ENCODE results near the gene ZCCHC14.
"Not testable (repeated sequence)": the region's sequence is repeated elsewhere in the genome, so short reads cannot be mapped to it uniquely, and the experiment has no call there.

The ZCCHC14 gene

DNA sequence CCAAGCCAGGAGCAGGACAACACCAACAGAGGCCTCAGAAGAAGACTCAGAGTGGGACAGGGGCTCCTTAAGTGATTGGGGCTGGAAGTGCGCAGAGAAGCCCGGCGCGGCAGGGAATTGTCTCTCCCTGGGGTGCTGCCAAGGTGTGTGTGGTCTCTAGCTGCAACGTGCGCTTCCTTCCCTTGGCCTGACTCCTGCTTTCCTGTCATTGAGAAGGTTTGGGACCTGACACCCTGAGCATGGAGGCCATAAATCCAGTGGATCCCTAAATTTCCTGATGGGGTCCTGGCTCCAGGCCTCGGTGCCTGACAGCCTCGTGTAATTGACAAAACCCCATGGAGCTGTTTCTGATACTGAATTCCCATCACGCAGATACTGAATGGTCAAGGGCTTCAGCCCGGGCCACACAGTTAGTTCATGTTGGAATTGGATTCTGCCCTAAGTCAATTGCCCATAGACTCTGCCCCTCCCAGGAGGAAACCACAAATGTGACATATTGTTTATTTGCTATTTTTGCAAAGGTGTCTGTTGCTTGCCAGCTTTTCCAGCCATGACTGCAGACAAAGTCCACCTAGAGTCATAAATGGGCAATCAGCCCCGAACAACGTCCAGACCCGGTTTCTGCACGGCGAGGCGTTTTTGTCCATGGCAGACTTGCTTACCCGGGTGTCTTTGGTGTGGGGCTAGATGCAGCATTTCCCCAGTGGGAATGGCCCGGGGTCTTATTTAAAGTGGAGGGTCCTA lies 4.4 kb upstream of the ZCCHC14 start:
- not testable (repeated sequence) for DNase-seq (ENCODE audit: low read depth)

DNA sequence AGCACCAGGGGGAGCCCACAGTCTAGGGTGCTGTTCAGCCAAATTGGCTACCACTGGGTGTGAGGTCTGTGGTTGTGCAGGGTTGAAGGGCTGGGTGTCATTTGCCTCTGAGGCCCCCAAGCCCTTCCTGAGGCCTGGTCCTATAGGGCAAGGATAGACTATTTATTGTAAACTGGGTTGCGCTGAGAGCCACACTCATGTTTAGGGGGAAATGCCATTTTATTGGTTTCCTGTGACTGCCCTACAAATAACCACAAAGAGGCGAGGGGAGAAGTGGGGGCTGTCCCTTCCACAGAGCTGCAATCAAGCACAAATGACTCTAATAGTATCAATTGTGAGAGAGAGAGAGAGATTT lies 3.6 kb upstream of the ZCCHC14 start:
- no peak for DNase-seq (ENCODE audit: low read depth)

DNA sequence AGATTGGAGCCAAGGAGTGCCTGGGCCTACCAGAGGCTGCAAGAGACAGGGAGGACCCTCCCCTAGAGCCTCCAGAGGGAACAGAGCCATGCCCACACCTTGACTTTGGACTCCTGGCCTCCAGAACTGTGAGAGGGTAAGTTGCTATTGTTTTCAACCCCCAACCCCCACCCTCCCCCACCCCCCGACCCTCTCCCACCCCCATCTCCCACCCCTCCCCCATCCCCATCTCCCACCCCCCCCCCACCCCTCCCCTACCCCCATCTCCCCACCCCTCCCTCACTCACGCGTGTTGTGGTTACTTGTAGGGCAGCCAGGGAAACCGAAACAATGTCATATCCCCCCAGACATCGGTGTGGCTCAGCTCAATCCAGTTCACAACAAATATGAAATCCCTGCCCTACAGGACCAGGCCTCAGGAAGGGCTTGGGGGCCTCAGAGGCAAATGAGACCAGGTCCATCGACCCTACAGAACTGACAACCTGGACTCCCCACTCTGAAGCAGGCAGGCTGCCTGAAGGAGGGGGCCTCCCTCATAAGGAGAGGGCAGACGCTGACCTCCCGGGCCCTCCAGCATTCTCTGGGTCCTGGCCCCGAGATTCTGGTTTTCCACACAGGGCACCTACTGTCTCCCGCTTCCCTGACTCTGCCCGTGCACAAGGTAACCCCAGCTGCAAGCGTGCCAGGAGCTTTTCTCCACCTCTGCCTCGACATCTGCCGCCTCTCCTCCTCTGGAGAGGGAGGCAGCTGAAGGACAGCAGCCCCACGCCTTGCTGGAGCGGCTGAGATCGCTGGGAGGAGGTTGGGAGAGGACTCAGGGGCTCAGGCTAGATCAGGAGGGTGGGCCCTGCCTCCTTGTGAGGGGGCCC lies 3.0 kb upstream of the ZCCHC14 start:
- DNase-seq (ENCODE audit: low read depth), result no peak

DNA sequence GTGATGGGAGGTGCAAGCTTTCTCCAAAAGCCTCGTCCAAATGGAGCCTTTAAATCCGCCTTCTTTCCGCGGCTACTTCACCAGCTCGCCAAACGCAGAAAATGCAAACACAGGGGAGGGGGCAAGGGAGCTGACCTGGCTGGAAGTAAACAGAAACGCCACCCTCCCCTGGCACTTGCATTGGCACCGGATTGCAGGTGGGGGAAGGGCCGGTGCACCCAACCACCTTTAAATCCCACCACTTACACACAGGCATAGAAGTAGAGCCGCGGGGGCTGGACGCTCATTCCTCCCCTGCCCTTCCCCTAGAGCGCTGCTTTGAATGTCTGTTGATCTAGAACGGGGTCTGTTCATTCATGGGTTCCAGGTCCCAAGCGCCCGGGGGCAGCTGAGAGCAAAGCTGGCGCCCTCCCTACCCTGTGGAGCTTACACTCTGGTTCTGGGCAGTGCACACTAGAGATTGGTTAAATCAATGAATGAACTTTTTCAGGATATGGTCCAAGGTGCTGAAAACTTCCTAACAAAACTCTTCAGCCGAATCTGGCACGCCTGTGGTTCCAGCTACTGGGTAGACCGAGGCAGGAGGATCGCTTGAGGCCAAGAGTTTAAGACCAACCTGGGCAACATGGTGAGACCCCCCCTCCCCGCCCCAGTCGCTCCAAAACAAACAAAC lies 920 bp upstream of the ZCCHC14 start:
- DNase-seq (ENCODE audit: low read depth), result no peak

DNA sequence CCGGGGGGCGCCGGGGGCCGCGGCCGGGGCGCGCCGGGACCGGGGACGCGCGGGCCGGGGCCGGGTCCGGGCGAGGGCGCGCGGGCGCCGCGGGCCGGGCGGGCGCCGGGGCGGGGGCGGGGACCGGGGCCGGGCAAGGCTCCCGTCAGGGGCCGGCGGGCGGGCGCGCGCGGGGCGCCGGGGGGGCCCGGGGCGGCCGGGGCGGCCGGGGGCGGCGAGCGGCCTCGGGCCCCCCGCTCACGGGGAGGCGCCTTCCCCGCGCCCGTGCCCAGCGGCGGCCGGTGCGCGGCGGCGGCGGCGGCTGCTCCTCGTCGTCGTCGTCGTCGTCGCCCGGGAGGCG lies 563 bp downstream of the ZCCHC14 start:
- no peak for DNase-seq (ENCODE audit: low read depth)

DNA sequence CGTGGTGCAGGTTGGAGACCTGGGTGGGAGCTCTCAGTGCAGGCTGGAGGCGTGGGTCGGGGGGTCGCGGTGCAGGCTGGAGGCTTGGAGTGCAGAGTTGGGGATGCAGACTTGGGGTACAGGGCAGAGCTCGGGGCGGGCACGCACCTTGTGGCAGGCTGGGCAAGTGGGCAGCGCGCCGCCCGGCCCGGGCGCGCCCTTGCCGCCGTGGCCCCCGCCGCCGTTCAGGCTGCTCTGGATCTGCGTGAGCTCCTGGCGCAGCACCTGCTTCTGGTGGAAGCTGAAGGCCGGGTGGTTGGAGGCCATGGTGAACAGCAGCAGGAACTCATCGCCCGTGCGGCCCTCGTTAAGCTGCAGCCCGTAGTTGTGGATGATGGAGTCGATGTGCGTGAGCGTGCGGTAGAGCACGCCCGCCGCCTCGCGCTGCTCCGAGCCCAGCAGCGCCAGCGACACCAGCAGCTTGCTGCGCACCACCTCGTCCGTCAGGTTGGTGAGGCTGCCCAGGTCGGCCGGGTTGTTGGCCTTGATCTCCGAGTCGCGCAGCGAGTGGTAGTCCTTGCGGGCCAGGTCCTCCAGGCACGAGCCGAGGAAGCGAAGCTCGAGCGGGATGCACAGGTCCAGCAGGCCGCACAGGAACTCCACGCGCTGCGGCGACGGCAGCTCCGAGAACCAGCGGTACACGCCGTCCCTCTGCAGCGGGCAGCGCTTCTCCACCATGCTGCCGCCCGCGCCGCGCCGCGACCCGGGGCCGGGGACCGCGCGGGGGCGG lies 1.1 kb downstream of the ZCCHC14 start:
- DNase-seq (ENCODE audit: low read depth), result no peak

DNA sequence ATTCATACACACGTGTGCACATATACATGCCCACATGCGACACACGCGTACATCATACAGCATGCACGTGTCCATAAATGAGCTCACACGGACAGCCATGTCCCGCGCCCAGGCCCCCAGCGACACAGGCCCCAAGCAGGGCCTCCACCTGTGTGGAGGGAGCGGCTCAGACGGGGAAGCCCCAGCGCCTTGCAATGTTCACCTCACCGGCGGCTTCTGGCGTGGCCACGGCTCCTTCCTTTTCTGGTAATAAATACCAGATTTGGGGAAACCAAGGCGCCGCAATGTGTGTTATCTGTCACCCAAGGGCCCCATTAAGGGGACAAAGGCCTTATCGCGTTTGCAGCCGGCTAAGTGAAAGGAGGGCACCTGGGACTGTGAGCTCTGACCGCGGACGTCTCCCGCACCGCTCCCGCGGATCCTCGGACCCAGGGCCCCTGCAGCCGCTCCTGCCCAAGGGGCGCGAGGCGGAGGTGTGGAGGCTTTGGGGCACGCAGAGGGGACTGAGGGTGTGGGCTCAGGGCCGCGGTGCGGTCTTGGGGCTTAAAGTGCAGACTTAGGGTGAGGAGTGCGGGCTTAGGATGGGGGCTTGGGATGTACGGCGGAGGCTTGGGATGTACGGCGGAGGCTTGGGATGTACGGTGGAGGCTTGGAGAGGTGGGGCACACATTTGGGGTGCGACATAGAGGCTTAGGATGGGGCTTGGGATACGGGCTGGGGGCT lies 1.9 kb downstream of the ZCCHC14 start:
- DNase-seq (ENCODE audit: low read depth), result not testable (repeated sequence)

DNA sequence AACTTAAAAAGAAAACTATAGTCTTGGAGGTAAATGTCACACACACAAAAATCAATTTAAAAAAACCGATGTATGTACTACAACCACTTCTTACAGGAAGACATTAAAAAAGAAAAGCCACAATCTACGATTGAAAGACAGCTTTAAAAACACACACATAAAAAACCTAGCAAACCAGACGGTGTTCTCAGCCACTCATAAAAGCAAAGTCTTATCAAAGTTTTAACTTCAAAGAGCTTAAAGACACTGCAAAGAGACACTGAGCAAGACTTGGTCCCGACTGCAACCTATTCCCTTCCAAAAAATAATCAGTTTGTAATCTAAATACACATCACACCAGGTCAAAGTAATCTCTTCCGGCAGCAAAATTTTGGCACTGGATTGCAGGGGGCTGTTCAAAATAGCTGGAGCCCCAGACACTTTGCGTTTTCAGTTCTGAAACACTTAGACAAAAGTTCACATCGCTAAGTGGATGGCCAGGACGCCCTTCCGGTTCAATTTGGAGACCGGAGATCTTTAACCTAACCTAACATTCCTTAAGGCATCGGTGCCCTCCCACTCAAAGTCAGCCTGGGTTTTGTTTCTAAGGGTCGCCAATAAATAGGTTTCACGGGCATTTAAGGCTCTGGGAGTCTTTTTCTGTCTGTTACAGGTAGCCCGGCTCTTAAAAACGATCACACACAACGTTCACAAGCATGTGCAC lies 2.6 kb downstream of the ZCCHC14 start:
- no peak for DNase-seq (ENCODE audit: low read depth)

DNA sequence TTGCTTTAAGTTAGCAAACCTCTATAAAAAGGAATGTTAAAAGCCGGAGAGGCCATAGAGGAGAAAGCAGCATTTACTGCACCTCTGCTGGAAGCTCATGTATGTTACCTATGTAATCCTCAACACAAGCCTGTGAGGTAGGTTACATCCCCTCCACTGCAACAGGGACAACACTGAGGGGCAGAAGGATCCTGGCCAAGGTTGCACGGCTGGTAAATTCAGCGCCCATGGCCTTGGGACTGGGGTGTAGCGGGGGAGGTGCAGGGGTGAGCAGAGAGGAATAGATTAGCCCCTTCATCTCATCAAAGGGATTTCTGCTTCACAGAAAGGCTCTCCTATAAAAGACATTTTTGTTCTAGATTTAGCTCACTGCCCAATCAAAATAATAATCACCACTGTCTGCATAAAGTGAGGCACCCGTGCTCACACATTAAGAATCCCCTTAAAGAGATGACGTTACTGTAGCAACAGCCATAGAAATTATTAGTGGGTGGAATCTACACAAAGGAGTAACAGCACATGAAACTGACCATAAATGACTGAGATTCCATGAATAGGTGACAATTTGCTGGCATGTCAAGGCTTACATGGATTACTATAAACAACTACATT lies 3.3 kb downstream of the ZCCHC14 start:
- no peak for DNase-seq (ENCODE audit: low read depth)

DNA sequence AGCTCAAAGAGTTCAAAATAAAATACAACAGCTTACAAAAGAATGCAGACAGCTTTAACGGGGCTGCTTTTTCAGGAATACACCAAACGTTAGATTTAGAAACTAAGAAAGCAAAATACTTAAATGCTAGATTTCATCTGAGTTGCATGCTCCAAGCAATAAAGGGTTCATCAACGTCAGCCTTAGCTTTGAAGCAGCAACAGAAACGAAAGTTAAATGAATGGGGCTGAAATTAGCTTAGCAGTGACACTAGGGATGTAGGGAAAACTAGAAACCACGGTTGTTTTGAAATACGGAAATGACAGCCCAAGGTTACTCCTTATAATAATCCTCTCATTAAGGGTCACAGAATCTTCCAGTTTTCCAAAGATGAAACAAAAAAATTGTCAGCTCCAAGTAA lies 3.9 kb downstream of the ZCCHC14 start:
- DNase-seq (ENCODE audit: low read depth), result not testable (repeated sequence)

DNA sequence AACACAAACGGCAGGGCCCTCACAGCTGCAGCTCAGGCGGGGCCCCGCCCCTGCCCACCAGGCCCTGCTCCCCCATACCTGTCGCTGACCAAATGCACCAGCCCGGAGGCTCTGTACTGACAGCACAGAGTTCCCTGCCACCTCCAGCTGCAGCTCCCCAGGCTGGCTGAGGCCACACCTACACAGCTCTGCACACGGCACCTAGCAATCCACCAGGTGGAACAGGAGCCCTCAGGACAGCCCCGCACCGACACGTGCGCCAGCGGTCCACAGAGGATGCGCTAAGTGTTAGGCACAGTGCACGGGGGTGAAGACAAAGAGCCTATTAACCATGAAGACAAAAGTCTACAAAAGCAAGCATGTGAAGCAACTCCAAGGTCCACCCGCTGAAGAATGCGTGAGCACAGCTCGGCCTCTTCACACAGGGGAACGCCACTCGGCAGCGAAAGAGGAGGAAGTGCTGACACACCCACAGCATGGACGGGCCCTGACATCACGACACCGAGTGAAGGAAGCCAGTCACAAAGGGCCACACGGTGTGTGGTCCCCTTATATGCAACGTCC lies 5.4 kb downstream of the ZCCHC14 start:
- no peak for DNase-seq (ENCODE audit: low read depth)

DNA sequence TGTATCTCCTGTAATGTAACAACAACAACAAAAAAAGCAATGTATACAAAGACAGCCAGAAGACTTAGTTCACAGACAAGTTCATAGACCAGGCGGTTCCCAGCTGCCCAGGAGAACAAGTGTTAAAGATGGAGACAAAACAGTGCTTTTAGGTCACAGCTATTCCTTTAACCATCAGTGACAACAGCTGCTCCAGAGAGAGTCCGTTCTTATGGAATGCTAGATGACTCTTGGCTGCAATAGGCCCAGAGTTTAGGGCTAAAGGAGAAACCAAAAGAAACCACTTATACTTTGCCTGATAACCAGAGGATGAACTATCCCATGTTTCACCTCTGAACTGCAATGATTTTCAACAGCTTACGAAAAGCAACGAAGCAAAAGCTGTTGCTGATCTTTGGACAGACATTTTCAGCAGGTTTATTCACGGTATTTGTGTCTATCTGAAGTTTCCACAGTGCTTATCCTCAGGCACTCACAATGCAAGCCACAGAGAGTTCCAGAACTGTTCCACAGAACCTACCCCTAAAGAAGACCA lies 6.0 kb downstream of the ZCCHC14 start:
- DNase-seq (ENCODE audit: low read depth), result no peak

DNA sequence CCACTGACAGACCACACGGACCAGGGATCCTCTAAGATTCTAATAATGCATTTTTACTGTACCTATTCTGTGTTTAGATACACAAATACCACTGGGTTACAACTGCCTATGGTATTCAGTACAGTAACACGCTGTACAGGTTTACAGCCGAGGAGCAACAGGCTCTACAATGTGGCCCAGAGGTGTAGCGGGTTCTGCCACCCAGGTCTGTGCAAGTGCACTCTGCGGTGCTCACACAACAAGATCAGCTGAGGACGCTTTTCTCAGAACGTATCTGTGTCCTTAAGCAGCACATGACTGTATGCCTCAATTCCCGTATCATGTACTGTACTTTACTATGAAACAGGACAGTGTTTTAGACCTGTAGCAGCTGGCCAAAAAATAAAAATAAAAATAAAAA lies 6.5 kb downstream of the ZCCHC14 start:
- DNase-seq (ENCODE audit: low read depth), result no peak

DNA sequence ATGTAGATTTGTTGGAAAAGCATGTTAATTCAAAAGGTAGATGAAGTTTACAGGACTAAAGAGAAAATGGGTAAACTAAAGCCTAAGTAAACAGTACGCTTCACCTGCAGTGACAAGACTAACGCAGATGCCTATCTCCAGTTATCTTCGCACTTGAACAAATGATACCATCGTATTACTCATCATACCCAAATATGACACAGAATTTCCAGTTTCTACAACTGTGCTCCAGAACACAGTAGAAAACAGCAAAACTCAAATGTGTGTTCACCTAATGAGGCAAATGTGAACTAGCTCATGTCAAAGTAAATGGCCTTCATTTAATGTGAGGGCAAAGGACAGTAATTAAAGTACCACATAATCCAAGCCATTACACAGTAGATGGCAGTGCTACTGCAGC lies 7.0 kb downstream of the ZCCHC14 start:
- DNase-seq (ENCODE audit: low read depth), result not testable (repeated sequence)

DNA sequence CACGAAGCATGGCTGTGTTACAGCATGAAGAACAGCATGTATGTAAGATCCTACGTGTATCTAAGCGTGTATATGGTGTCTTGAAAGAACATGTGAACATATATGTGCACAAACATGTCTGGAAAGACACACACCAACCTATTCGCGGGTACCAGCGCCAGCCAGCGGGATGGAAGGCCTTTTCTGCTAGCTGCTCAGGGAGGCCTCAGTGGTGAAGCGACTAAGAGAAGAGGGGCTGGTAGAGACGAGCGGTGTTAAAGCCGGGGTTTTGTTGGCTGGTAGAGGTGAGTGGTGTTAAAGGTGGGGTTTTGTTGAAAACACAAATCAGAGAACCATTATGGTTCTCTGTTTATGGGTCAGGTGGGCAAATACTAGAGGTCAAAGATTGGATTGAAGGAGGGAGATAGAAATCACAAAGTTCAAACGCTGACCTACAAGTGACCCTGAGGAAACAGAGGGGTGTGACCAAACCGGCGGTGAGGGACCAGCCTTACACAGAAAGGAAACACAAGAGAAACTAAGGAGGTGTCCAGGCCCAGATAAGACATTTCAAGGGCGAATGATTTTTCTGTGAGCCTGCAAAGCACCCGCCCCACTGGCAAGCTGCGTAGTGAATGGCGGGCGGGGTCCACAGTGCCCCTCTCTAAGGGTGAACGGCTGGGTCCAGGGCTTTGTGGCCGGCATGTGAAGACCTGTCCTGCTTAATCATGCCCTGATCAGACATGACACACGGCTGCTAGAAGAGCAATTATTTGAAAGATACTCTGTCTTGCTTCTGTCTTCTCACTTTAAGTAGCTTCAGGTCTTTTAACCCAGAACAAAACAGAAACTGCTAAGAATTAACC lies 8.1 kb downstream of the ZCCHC14 start:
- no peak for DNase-seq (ENCODE audit: low read depth)

DNA sequence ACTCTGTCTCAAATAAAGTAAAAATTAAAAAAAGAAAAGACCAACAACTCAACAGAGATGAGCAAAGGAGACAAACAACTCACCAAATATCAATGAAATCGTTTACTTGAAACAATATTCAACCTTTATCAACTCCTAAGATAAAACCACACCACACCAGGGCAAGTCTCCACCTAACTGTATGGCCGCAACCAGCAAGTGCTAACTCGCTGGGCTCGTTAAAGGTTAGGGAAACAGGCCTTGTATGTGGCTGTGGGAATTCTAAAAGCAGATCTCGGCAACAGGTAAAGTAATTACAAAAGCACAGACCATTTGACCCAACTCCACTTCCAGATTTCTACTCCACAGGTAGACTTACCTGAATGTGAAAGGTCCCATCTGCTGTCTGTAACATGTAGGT lies 9.3 kb downstream of the ZCCHC14 start:
- no peak for DNase-seq (ENCODE audit: low read depth)

DNA sequence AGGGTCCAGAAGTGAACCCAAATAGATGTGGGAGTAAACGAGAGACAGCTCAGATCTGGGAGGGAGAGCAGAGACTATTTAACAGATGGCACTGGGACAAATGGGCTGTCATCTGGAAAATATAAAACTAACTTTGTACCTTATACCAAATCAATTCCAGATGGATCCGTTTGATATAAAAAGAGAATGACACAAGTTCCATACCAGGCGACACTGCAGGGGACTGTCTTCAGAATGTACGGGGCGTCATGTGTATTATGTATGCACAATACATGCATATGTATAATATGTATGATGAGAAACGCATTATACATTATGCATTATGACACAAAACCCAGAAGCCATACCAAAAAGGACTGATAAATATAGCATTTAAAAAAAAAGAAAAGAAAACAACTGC lies 10.2 kb downstream of the ZCCHC14 start:
- not testable (repeated sequence) for DNase-seq (ENCODE audit: low read depth)

DNA sequence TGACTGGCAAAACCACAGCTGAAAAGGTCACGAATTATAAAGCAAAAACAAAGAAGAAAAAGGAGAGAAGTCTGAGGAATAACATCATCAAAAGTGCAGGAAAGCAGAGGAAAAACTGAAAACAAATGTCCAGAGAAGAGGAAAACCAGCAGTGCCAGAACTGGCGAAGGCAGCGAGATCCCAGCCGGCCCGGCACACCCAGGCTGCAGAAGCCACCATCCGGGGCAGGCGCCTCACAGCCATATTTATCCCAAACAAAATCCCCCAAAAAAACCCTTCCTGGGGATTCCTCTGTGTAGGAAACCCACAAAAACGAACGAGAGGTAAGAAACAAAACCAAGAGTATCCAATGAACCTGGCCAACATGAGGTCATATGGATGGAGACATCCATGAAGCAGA lies 10.6 kb downstream of the ZCCHC14 start:
- DNase-seq (ENCODE audit: low read depth), result no peak

DNA sequence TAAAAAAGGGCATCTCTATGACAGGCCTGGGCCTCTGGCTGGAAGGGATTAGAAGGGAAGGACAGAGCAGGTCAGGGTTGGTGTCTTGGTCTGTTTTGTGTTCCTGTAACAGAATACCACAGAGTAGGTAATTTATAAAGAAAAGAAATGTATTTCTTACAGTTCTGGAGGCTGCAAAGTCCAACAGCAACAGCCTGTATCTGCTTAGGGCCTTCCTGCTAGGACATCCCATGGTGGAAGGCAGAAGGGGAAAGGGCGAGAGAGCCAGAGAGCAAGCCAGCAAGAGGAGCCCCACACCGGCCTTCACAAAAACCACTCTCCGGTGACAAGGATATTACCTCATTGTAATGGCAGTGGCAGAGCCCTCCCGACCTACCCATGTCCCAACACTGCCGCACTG lies 11.1 kb downstream of the ZCCHC14 start:
- not testable (repeated sequence) for DNase-seq (ENCODE audit: low read depth)
